HCT116 (cell line): ENCODE results near the gene F2RL2. TPM values are rescaled to one million over a fixed set of nuclear protein-coding genes. Genes with fewer than 3 reads are reported as not detected.

Experiments used
- ATAC-seq: fragments of 200-7000 bp; cut with Tn5 transposase; 2 replicates; pipeline ENCODE4 v1.9.1; 2020; ENCODE audit warnings: mild to moderate bottlenecking, moderate library complexity
- BruUV-seq: library from RNA; stranded (reverse); fragments of 400-500 nt; replicated peaks from 2 replicates; lab custom pipeline; 2021; lab: Mats Ljungman, UMichigan
- CTCF ChIA-PET: fragments of 300-600 bp; sonication (Branson Sonifier 250); formaldehyde crosslinking; loops from one replicate; lab custom pipeline; 2021; ENCODE audit warnings: antibody characterized with exemption; lab: Charles Lee
- POLR2A ChIA-PET: fragments of 300-600, 350-600 bp; sonication (Branson Sonifier 250); formaldehyde crosslinking; loops from one replicate; lab custom pipeline; 2021; ENCODE audit warnings: antibody characterized with exemption; lab: Charles Lee
- RAD21 ChIA-PET, 2 experiments: fragments of 300-600 bp; sonication (Branson Sonifier 250); formaldehyde crosslinking; loops; one replicate each; lab custom pipeline; 2023; ENCODE audit warnings: low total read pairs in 2 of 2; ENCODE audit not compliant: uncharacterized antibody in 2 of 2, unreplicated experiment in 2 of 2, low non-redundant PET in 1 of 2; lab: Charles Lee
- DNase-seq: peaks from one replicate; pipeline ENCODE4 v3.0.0-alpha.2; 2010; ENCODE audit warnings: low read depth, low spot score
- H2AFZ ChIP-seq: fragments of 200-600 bp; shearing (Covaris generic), sonication (generic); 2 replicates; pipeline ENCODE4 v1.6.1; 2017; ENCODE audit warnings: low read depth, mixed run types, mixed read lengths, antibody characterized with exemption, low read length; ENCODE audit not compliant: poor library complexity, severe bottlenecking
- H3K27ac ChIP-seq: 2 replicates; pipeline ENCODE4 v1.5.1; 2012; ENCODE audit warnings: low read depth, low read length
- H3K27me3 ChIP-seq: fragments of 200-600 bp; sonication (generic); 2 replicates; pipeline ENCODE4 v1.6.1; 2016; ENCODE audit warnings: mixed run types, low read length, mixed read lengths; ENCODE audit not compliant: insufficient read depth
- H3K36me3 ChIP-seq, 2 experiments: fragments of 200-500 bp in 1 of 2; fragments of 200-600 bp in 1 of 2; sonication (Bioruptor generic) in 1 of 2; sonication (generic) in 1 of 2; 2 replicates each; pipeline versions ENCODE4 v1.5.1 to v1.6.1; 2014 to 2016; ENCODE audit warnings: low read length in 2 of 2, inconsistent platforms in 1 of 2, mixed read lengths in 1 of 2, mixed run types in 1 of 2; ENCODE audit not compliant: insufficient read depth in 2 of 2, control insufficient read depth in 1 of 2
- H3K4me1 ChIP-seq, 2 experiments: fragments of 200-600 bp in 1 of 2; sonication (generic) in 1 of 2; 2 replicates each; pipeline versions ENCODE4 v1.5.1 to v1.6.1; 2012 to 2017; ENCODE audit warnings: low read length in 2 of 2, inconsistent platforms in 1 of 2, mild to moderate bottlenecking in 1 of 2, mixed read lengths in 1 of 2, mixed run types in 1 of 2, moderate library complexity in 1 of 2; ENCODE audit not compliant: insufficient read depth in 2 of 2, control insufficient read depth in 1 of 2
- H3K4me2 ChIP-seq: fragments of 200-600 bp; sonication (generic); 2 replicates; pipeline ENCODE4 v1.6.1; 2017; ENCODE audit warnings: mixed run types, low read length, mixed read lengths
- H3K4me3 ChIP-seq, 2 experiments: fragments of 200-600 bp in 1 of 2; sonication (generic) in 1 of 2; replicated peaks in 1 of 2; 2 replicates each; pipeline ENCODE4 v1.5.1; 2011 to 2016; ENCODE audit warnings: low read length in 2 of 2, control low read depth in 1 of 2, low read depth in 1 of 2, mild to moderate bottlenecking in 1 of 2, mixed read lengths in 1 of 2, mixed run types in 1 of 2
- H3K79me2 ChIP-seq: fragments of 200-600 bp; sonication (generic); 2 replicates; pipeline ENCODE4 v1.6.1; 2017; ENCODE audit warnings: mild to moderate bottlenecking, mixed run types, low read length, moderate library complexity, mixed read lengths; ENCODE audit not compliant: insufficient read depth
- H3K9ac ChIP-seq: fragments of 200-600 bp; sonication (generic); 2 replicates; pipeline ENCODE4 v1.6.1; 2016; ENCODE audit warnings: low read length, mixed read lengths
- H3K9me2 ChIP-seq: fragments of 200-600 bp; sonication (generic), shearing (Covaris generic); 2 replicates; pipeline ENCODE4 v1.6.1; 2017; ENCODE audit warnings: mixed run types, mild to moderate bottlenecking, moderate library complexity; ENCODE audit not compliant: insufficient read depth
- H3K9me3 ChIP-seq, 2 experiments: fragments of 200-500 bp in 1 of 2; fragments of 200-600 bp in 1 of 2; sonication (Bioruptor generic) in 1 of 2; sonication (generic) in 1 of 2; 2 replicates each; pipeline ENCODE4 v1.6.1; 2014 to 2017; ENCODE audit warnings: low read length in 2 of 2, mixed read lengths in 2 of 2, inconsistent platforms in 1 of 2, low read depth in 1 of 2, mild to moderate bottlenecking in 1 of 2, mixed run types in 1 of 2, moderate library complexity in 1 of 2; ENCODE audit not compliant: control insufficient read depth in 1 of 2, insufficient read depth in 1 of 2
- H4K20me1 ChIP-seq: fragments of 200-600 bp; sonication (generic), shearing (Covaris generic); 2 replicates; pipeline ENCODE4 v1.6.1; 2017; ENCODE audit warnings: mixed run types, mild to moderate bottlenecking, moderate library complexity; ENCODE audit not compliant: insufficient read depth
- CBX3 ChIP-seq: IDR thresholded peaks from 2 replicates; pipeline ENCODE4 v1.6.1; 2012; ENCODE audit warnings: low read depth
- FOSL1 ChIP-seq: IDR thresholded peaks from 2 replicates; pipeline ENCODE4 v1.6.1; 2012; ENCODE audit warnings: low read depth
- POLR2A ChIP-seq: IDR thresholded peaks from 2 replicates; pipeline ENCODE4 v1.7.0; 2011; ENCODE audit warnings: borderline replicate concordance; ENCODE audit not compliant: insufficient read depth, insufficient read length; ENCODE audit errors: extremely low read depth
- POLR2AphosphoS5 ChIP-seq: IDR thresholded peaks from 2 replicates; pipeline ENCODE4 v1.6.1; 2011; ENCODE audit warnings: mild to moderate bottlenecking, low read depth, low read length, moderate library complexity
- SIN3A ChIP-seq: IDR thresholded peaks from 2 replicates; pipeline ENCODE4 v1.6.1; 2012; ENCODE audit warnings: low read depth
- TCF7L2 ChIP-seq: IDR thresholded peaks from 2 replicates; pipeline ENCODE4 v1.7.0; 2011; ENCODE audit warnings: borderline replicate concordance, inconsistent platforms; ENCODE audit not compliant: insufficient read depth, insufficient read length; ENCODE audit errors: extremely low read depth
- intact Hi-C: fragments of 100-400 bp; cut with micrococcal nuclease; formaldehyde crosslinking; loops from 2 replicates; pipeline ENCODE4 v1.10.0; 2022
- total RNA-seq: library from RNA; stranded (reverse); gene quantifications from one replicate; pipeline ENCODE4 v1.2.1, GENCODE V29; 2021; ENCODE audit not compliant: unreplicated experiment

The F2RL2 gene
- total RNA-seq, 1 experiment from 2014 or later: 0.07 TPM

DNA sequence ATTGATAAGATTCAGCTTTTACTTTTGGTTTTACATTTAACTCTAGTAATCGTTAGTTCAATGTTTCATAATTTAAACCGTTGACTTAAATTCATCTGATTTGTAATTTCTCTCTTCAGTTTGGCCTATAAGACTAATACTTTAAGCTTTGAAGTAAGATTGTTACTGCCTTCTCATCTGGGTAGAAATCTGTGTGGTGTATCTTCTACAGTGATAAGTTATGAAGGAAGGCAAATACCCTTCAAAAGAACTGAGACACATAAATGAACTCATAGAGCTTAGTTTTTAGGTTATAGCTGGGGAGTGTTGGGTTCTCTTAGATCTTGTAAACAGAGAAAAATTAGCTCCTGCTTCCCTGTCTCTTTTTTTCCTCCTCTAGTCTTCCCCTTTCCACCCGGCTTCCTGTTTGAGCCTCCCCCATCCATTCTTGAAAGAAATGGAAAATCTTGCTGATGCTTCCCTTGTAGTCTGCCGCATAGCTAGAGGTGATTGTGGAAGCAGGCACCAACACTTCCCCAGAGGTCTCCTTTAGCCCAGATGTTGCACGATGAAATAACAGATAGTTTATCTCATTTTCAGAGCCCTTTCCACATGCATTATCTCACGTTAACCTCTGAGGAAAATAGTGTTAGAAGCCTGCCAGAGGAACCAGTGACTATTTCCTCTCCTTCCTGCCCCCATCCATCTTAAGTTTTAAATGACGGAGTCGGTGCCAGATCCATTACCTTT, 2.0 kb upstream of the F2RL2 start:
- DNase-seq: no peak
- Histone ChIP-seq H3K4me1 (peaks cover 0 to 7% of the 10 kb centered on the region in 2 experiments; a peak in 2 of 4 replicates), H3K79me2 (no peaks in the 10 kb centered on the region), H3K27me3 (no peaks in the 10 kb centered on the region), H3K36me3 (no peaks in the 10 kb centered on the region), H3K9ac (no peak overlapping the region), H4K20me1 (no peaks in the 10 kb centered on the region), H3K27ac (no peak overlapping the region), H2AFZ (no peak overlapping the region), H3K9me3 (no peaks in the 10 kb centered on the region), H3K4me2 (no peak overlapping the region), H3K9me2 (no peaks in the 10 kb centered on the region), H3K4me3 (no peak overlapping the region)
- no peak for ATAC-seq
- no TSS peak for BruUV-seq
- TF ChIP-seq POLR2A (no peak), TCF7L2 (no peak), CBX3 (no peak), SIN3A (no peak), POLR2AphosphoS5 (no peak)
- ChIA-PET CTCF (interaction anchor here (1.2 kb wide), 1 partner anchor 149 kb away, joined by 3 read pairs; no protein-coding TSS in a partner anchor), RAD21 (no interaction called here), POLR2A (no interaction called here)
- intact Hi-C loops: no loop called here

DNA sequence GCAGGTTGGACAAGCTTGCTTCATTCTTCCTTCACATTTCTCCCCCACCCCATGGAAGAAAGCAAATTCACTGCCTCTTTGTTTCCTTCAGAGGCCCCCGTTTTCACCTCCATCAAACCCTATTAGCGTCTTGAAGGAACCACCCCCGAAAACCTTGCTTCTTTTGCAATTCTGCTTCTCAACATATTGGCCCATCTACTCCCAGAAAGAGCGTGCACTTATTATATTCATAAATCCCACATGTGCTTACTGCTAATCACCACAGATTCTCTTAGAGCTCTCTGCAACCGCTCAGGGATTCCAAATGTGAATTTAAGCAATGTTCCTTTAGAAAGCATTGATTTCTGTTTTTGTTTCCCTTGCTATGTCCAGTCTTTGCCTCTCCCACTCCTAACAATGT, 1.1 kb downstream of the F2RL2 start:
- H4K20me1 ChIP-seq: no peaks in the 10 kb centered on the region
- intact Hi-C loops: no loop called here
- TF ChIP-seq FOSL1: no peak
- TF ChIP-seq, all 23 proteins: peak for 0
- no peak overlapping the region for H3K4me2 ChIP-seq
- H3K9me2 ChIP-seq: no peaks in the 10 kb centered on the region
- ChIA-PET RAD21 (no interaction called here), CTCF (no interaction called here), POLR2A (no interaction called here)
- no peaks in the 10 kb centered on the region for H3K79me2 ChIP-seq
- H3K9me3 ChIP-seq: no peaks in the 10 kb centered on the region
- H2AFZ ChIP-seq: no peak overlapping the region
- H3K36me3 ChIP-seq: no peaks in the 10 kb centered on the region
- no peak overlapping the region for H3K4me3 ChIP-seq
- H3K4me1 ChIP-seq: peaks cover 0 to 7% of the 10 kb centered on the region in 2 experiments; a peak in 2 of 4 replicates
- DNase-seq: no peak
- ATAC-seq: no peak
- H3K27me3 ChIP-seq: no peaks in the 10 kb centered on the region
- H3K27ac ChIP-seq: no peak overlapping the region
- no TSS peak for BruUV-seq
- H3K9ac ChIP-seq: no peak overlapping the region
